Measurements from ENCODE around the gene MCL1. TPM values are rescaled to one million over a fixed set of nuclear protein-coding genes. Genes with fewer than 3 reads are reported as not detected.

The MCL1 gene
- total and polyA plus RNA-seq, 10 of the 15 experiments (the other 5 are each of a cell fraction or from before 2014, with no cell fraction given) = 18.1 to 148 (median 86.4) TPM

DNA sequence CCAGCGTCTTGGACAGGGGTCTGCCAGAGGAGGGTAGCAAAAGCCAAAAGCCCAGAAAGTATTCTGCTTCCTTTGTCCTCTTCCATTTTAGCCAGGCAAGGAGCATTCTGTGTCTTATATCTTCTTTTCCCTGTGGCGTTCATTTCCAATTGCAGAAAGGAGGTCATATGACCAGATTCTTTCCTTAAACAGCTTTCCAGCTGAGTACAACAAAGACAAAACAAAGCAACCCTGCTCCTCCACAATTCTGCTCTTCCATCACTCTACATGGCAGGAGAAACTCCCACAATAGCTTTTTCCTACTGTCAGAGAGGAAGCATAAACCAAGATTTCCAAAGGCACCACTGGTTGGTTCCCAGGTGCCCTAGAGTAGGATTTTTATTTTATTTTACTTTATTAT lies 30.3 kb upstream of the MCL1 start (continued):
- TF ChIP-seq, protein P1, sequence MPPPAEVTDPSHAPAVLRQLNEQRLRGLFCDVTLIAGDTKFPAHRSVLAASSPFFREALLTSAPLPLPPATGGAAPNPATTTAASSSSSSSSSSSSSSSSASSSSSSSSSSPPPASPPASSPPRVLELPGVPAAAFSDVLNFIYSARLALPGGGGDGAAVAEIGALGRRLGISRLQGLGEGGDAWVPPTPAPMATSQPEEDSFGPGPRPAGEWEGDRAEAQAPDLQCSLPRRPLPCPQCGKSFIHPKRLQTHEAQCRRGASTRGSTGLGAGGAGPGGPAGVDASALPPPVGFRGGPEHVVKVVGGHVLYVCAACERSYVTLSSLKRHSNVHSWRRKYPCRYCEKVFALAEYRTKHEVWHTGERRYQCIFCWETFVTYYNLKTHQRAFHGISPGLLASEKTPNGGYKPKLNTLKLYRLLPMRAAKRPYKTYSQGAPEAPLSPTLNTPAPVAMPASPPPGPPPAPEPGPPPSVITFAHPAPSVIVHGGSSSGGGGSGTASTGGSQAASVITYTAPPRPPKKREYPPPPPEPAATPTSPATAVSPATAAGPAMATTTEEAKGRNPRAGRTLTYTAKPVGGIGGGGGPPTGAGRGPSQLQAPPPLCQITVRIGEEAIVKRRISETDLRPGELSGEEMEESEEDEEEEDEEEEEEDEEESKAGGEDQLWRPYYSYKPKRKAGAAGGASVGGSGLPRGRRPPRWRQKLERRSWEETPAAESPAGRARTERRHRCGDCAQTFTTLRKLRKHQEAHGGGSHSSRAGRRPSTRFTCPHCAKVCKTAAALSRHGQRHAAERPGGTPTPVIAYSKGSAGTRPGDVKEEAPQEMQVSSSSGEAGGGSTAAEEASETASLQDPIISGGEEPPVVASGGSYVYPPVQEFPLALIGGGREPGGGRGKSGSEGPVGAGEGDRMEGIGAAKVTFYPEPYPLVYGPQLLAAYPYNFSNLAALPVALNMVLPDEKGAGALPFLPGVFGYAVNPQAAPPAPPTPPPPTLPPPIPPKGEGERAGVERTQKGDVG (CRISPR knock-in tag; IDR thresholded peaks at IDR 0.05) = no peak
- no peak for TF ChIP-seq JUND (IDR thresholded peaks at IDR 0.05; ENCODE audit: low read depth, low read length)
- no peak for TF ChIP-seq RUNX3 (IDR thresholded peaks at IDR 0.05; ENCODE audit: low read length)

DNA sequence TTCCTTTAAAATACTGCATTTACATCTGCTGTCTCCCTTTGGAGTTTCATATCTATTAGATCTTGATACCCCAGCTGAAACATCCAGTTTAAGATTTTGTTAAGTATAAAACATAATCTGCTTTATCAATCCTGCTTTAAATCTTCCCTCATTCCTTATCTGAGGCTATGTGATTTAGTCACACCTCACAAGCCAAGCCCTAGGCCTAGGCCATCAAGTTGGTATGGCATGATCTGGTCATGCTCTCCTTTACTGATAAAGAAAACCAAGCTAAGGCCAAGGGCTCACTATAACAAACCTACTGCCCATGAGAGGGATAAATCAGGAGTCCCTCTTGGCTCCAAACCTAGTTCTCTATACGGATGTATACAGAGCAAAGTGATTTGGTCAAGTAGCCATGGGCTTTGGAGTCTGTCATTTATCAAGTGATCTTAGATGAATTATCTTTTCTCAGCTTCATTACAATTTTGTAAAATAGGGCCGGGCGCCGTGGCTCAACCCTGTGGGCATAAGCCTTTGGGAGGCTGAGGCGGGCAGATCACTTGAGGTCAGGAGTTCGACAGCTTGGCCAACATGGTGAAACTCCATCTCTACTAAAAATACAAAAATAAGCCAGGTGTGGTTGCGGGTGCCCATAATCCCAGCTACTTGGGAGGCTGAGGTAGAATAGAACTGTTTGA lies 27.2 kb upstream of the MCL1 start:
- RAD21 ChIA-PET (ENCODE audit: unreplicated experiment) = interaction anchor here (0.6 to 0.8 kb wide), 2 partner anchors 12 to 91 kb away, joined by 3 to 4 read pairs; partner anchors contain the start of gene GOLPH3L
- no peak for TF ChIP-seq E2F4 (IDR thresholded peaks at IDR 0.05; ENCODE audit: low read depth, low read length)
- no peak for TF ChIP-seq NR2C2 (IDR thresholded peaks at IDR 0.05; ENCODE audit: borderline replicate concordance, control insufficient read depth, insufficient read length, low read depth)
- TF ChIP-seq IKZF1 (conservative IDR thresholded peaks at IDR 0.05) = no peak
- no peak for TF ChIP-seq USF1 (IDR thresholded peaks at IDR 0.05; ENCODE audit: borderline replicate concordance, extremely low read length, insufficient read depth, low read depth, low read length)
- TF ChIP-seq TCF3 (IDR thresholded peaks at IDR 0.05; ENCODE audit: borderline replicate concordance, insufficient read depth, low read depth, low read length) = no peak
- no peak for TF ChIP-seq SIN3A (IDR thresholded peaks at IDR 0.05; ENCODE audit: low read depth, low read length)
- TF ChIP-seq JUNB (IDR thresholded peaks at IDR 0.05) = no peak
- TF ChIP-seq POU2F2 (IDR thresholded peaks at IDR 0.05; ENCODE audit: borderline replicate concordance, low read depth, low read length) = no peak
- TF ChIP-seq RB1 (IDR thresholded peaks at IDR 0.05; ENCODE audit: borderline replicate concordance) = no peak

More for the DNA sequence above, 27.2 kb upstream of the MCL1 start:
- DNase-seq (ENCODE audit: low read depth, low spot score) (no peak), ATAC-seq (no peak), FAIRE-seq (no peak)
- WGBS (ENCODE audit: insufficient coverage, insufficient replicate concordance, low lambda C conversion rate, missing lambda C conversion rate) = 98% methylated on average over 7 of the region's 7 CpGs
- BruUV-seq (replicated peaks) = no TSS peak
- Histone ChIP-seq H3K9ac (ENCODE audit: control insufficient read depth, insufficient read depth, low read length) (no peak overlapping the region), H3K4me3 (no peak overlapping the region), H3K4me2 (ENCODE audit: control insufficient read depth, insufficient read depth) (no peak overlapping the region), H3K27ac (ENCODE audit: control insufficient read depth, insufficient read depth) (no peak overlapping the region), H3K36me3 (ENCODE audit: control insufficient read depth in 2 of 2, insufficient read depth in 2 of 2, low read length in 1 of 2) (0 out of 4 replicates have a peak, but pooled peaks cover 0 to 4% of the 10 kb centered on the region in 2 experiments), H3K4me1 (ENCODE audit: control insufficient read depth, insufficient read depth, low read length) (peaks cover 10% of the 10 kb centered on the region), H2AFZ (ENCODE audit: control insufficient read depth, low read depth, low read length) (no peak overlapping the region), H3K9me3 (replicated peaks; ENCODE audit: control insufficient read depth, insufficient read depth, low read length) (no peaks in the 10 kb centered on the region), H3K27me3 (replicated peaks in 1 of 2; ENCODE audit: control insufficient read depth in 2 of 2, insufficient read depth in 2 of 2, low read length in 1 of 2) (no peaks in the 10 kb centered on the region), H3K79me2 (ENCODE audit: control insufficient read depth, insufficient read depth, low read length) (no peaks in the 10 kb centered on the region), H4K20me1 (ENCODE audit: control insufficient read depth, insufficient read depth) (no peaks in the 10 kb centered on the region)
- intact Hi-C loops (cut with micrococcal nuclease; ENCODE audit: unreplicated experiment) = no loop called here
- SMC1A ChIA-PET (ENCODE audit: uncharacterized antibody, unreplicated experiment) = interaction anchor here (0.8 to 18.8 kb wide), 4 partner anchors 13 to 43 kb away, joined by 3 to 367 read pairs (median 6); partner anchors contain the start of gene MCL1
- POLR2A ChIA-PET = interaction anchor here (1.1 kb wide), 1 partner anchor 38 kb away, joined by 4 read pairs; no protein-coding TSS in a partner anchor
- in situ Hi-C loops (cut with MboI) = no loop called here
- CTCF ChIA-PET = interaction anchor here (0.8 to 1.6 kb wide), 3 partner anchors 18 to 46 kb away, joined by 3 to 7 read pairs (median 3); no protein-coding TSS in a partner anchor
